OCI-LY1 (cell line): ENCODE data around the gene ANKUB1.

Source experiments
- H2AFZ ChIP-seq: fragments of 200-600 bp; sonication (generic), shearing (Covaris generic); 2 replicates; pipeline ENCODE4 v1.6.0; 2014; ENCODE audit warnings: antibody characterized with exemption, mild to moderate bottlenecking, low read length
- H3F3A ChIP-seq: fragments of 200-600 bp; sonication (generic), shearing (Covaris generic); 2 replicates; pipeline ENCODE4 v1.6.0; 2014; ENCODE audit warnings: mild to moderate bottlenecking, antibody characterized with exemption, low read length, moderate library complexity; ENCODE audit not compliant: insufficient read depth
- H3K27ac ChIP-seq: fragments of 200-600 bp; sonication (generic); 2 replicates; pipeline ENCODE4 v1.5.1; 2014; ENCODE audit warnings: low read length, mixed run types, mild to moderate bottlenecking, low read depth; ENCODE audit not compliant: poor library complexity, severe bottlenecking
- H3K27me3 ChIP-seq: fragments of 200-600 bp; sonication (generic); 2 replicates; pipeline ENCODE4 v1.6.0; 2014; ENCODE audit warnings: antibody characterized with exemption, mild to moderate bottlenecking, low read length, moderate library complexity; ENCODE audit not compliant: insufficient read depth
- H3K36me3 ChIP-seq: fragments of 200-600 bp; sonication (generic); 2 replicates; pipeline ENCODE4 v1.6.1; 2014; ENCODE audit warnings: mild to moderate bottlenecking, antibody characterized with exemption, low read length, moderate library complexity, mixed read lengths; ENCODE audit not compliant: insufficient read depth
- H3K4me1 ChIP-seq: fragments of 200-600 bp; sonication (generic); 2 replicates; pipeline ENCODE4 v1.5.1; 2014; ENCODE audit warnings: mild to moderate bottlenecking, low read length, moderate library complexity; ENCODE audit not compliant: insufficient read depth, severe bottlenecking
- H3K4me2 ChIP-seq: fragments of 200-600 bp; sonication (generic), shearing (Covaris generic); 2 replicates; pipeline ENCODE4 v1.6.1; 2014; ENCODE audit warnings: low read length
- H3K4me3 ChIP-seq: fragments of 200-600 bp; sonication (generic); 2 replicates; pipeline ENCODE4 v1.5.1; 2014; ENCODE audit warnings: low read length, low read depth, mild to moderate bottlenecking, mixed read lengths; ENCODE audit not compliant: poor library complexity, severe bottlenecking
- H3K79me2 ChIP-seq: fragments of 200-600 bp; shearing (Covaris generic); 2 replicates; pipeline ENCODE4 v1.6.1; 2016; ENCODE audit warnings: mixed run types, low read length, mixed read lengths; ENCODE audit not compliant: insufficient read depth
- H3K9ac ChIP-seq: fragments of 200-600 bp; sonication (generic), shearing (Covaris generic); 2 replicates; pipeline ENCODE4 v1.6.1; 2014; ENCODE audit warnings: mild to moderate bottlenecking, low read length, mixed read lengths
- H3K9me2 ChIP-seq: fragments of 200-600 bp; sonication (generic), shearing (Covaris generic); 2 replicates; pipeline ENCODE4 v1.6.1; 2014; ENCODE audit warnings: low read depth, mild to moderate bottlenecking, low read length, mixed read lengths
- H3K9me3 ChIP-seq: fragments of 200-600 bp; shearing (Covaris generic); 2 replicates; pipeline ENCODE4 v1.6.1; 2014; ENCODE audit warnings: low read length, mixed read lengths
- H4K20me1 ChIP-seq: fragments of 200-600 bp; sonication (generic), shearing (Covaris generic); 2 replicates; pipeline ENCODE4 v1.6.0; 2016; ENCODE audit warnings: mild to moderate bottlenecking, low read length; ENCODE audit not compliant: insufficient read depth
- EZH2 ChIP-seq: fragments of 200-600 bp; sonication (generic), shearing (Covaris generic); IDR thresholded peaks from 2 replicates; pipeline ENCODE4 v1.8.0; 2017; ENCODE audit warnings: borderline replicate concordance, mixed run types, mild to moderate bottlenecking, antibody characterized with exemption, low read length, moderate library complexity, mixed read lengths
- TF ChIP-seq, protein P1 (sequence below): fragments of 200-600 bp; sonication (generic), shearing (Covaris generic); IDR thresholded peaks from 2 replicates; pipeline ENCODE4 v1.5.1; 2017; ENCODE audit warnings: mild to moderate bottlenecking, antibody characterized with exemption, low read length, moderate library complexity, mixed read lengths

Gene ANKUB1

DNA sequence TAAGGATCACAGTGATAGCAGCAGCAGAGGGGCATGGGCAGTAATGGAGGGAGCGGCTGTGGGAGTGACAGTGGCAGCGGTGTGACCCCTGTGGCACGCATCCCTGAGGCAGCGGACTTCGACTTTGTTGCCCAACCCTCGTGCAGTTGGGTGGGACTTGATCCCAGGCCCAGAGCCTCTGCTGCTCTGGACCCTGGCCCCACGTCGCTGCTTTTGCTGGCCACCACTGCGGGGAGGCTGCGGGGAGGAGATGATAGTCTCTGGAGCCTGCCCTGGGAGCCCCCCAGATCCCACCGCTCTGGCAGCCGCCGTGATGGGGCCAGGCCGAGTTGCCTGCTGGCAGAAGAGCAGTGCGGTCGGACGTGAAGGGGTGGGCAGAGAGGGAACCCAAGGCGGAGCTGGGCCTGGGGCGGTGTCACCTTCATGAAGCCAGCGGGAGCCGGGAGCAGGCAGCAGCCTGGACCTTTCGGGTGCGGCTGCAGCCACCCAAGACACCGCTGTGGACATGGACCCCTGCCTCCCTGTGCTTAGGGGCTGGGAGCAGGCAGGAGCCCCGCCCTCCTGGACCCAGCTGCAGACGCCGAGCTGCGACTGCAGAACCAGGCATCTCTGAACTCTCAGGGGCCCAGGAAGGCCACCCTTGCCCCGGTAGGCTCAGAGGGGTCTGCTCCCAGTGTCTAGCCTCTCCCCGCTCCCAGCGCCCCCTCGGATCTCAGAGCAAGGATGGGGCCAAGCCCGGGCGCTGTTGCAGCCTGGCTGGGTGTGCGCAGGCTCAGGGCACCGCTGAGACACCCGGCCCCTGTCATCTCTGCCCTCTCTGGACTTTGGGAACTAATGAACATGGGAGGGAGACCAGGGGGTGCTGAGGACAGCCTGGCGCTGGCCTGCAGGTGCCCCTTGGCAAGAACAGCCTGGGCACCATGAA lies 78.4 kb downstream of the ANKUB1 start:
- H3K4me2 ChIP-seq = no peak overlapping the region
- no peaks in the 10 kb centered on the region for H3K9me2 ChIP-seq
- H3K9me3 ChIP-seq = no peaks in the 10 kb centered on the region
- no peaks in the 10 kb centered on the region for H3K79me2 ChIP-seq
- H3K36me3 ChIP-seq = no peaks in the 10 kb centered on the region
- no peak overlapping the region for H3K9ac ChIP-seq
- H3K27ac ChIP-seq = no peak overlapping the region
- no peaks in the 10 kb centered on the region for H3F3A ChIP-seq
- TF ChIP-seq, protein P1, sequence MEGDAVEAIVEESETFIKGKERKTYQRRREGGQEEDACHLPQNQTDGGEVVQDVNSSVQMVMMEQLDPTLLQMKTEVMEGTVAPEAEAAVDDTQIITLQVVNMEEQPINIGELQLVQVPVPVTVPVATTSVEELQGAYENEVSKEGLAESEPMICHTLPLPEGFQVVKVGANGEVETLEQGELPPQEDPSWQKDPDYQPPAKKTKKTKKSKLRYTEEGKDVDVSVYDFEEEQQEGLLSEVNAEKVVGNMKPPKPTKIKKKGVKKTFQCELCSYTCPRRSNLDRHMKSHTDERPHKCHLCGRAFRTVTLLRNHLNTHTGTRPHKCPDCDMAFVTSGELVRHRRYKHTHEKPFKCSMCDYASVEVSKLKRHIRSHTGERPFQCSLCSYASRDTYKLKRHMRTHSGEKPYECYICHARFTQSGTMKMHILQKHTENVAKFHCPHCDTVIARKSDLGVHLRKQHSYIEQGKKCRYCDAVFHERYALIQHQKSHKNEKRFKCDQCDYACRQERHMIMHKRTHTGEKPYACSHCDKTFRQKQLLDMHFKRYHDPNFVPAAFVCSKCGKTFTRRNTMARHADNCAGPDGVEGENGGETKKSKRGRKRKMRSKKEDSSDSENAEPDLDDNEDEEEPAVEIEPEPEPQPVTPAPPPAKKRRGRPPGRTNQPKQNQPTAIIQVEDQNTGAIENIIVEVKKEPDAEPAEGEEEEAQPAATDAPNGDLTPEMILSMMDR = no peak
- TF ChIP-seq EZH2 = no peak
- no peaks in the 10 kb centered on the region for H3K4me1 ChIP-seq
- H3K27me3 ChIP-seq = no peaks in the 10 kb centered on the region
- no peak overlapping the region for H3K4me3 ChIP-seq
- no peaks in the 10 kb centered on the region for H4K20me1 ChIP-seq
- no peak overlapping the region for H2AFZ ChIP-seq
